HEK293 (cell line): ENCODE results near the gene CINP.
A peak's percentile ranks its signal among the peaks of the same experiment; 100 is the strongest.

Source experiments
- CTCF ChIA-PET: fragments of 350-600 bp; formaldehyde crosslinking; extraction: SDS; loops from one replicate; lab custom pipeline; 2021; ENCODE audit warnings: antibody characterized with exemption; lab: Yijun Ruan, JAX
- POLR2A ChIA-PET: fragments of 300-600 bp; formaldehyde crosslinking; extraction: SDS; loops from one replicate; lab custom pipeline; 2020; ENCODE audit warnings: antibody characterized with exemption, inconsistent platforms; lab: Yijun Ruan, JAX
- H3K27ac ChIP-seq: fragments of 200-500 bp; sonication (Bioruptor generic); 2 replicates; pipeline ENCODE4 v1.5.1; 2014; ENCODE audit warnings: low read depth, low read length, control low read depth, inconsistent platforms; ENCODE audit errors: extremely low read depth
- H3K36me3 ChIP-seq, 2 experiments: fragments of 200-500 bp in 1 of 2; sonication (Bioruptor generic) in 1 of 2; 1 replicate in 1 of 2; 2 replicates in 1 of 2; pipeline ENCODE4 v1.5.1; 2014 to 2017; ENCODE audit warnings: inconsistent platforms in 2 of 2, low read length in 2 of 2; ENCODE audit not compliant: control insufficient read depth in 2 of 2, insufficient read depth in 1 of 2
- H3K4me1 ChIP-seq: fragments of 200-500 bp; sonication (Bioruptor generic); 2 replicates; pipeline ENCODE4 v1.5.1; 2014; ENCODE audit warnings: mild to moderate bottlenecking, low read length, inconsistent platforms; ENCODE audit not compliant: control insufficient read depth, insufficient read depth
- H3K4me3 ChIP-seq: 2 replicates; pipeline ENCODE4 v1.5.1; 2011; ENCODE audit warnings: low read depth, mild to moderate bottlenecking, control low read depth, low read length, moderate library complexity
- H3K9me3 ChIP-seq: fragments of 200-500 bp; sonication (Bioruptor generic); 2 replicates; pipeline ENCODE4 v1.5.1; 2014; ENCODE audit warnings: low read depth, low read length, inconsistent platforms; ENCODE audit not compliant: control insufficient read depth, insufficient read depth
- HOXC10 ChIP-seq: sonication (generic); formaldehyde crosslinking; IDR thresholded peaks from 2 replicates; pipeline ENCODE4 v1.8.1; 2023; ENCODE audit warnings: mild to moderate bottlenecking, missing genetic modification reagents
- IKZF3 ChIP-seq: fragments of 450-650 bp; IDR thresholded peaks from 2 replicates; pipeline ENCODE4 v1.5.0; 2018; ENCODE audit warnings: missing biosample characterization, mild to moderate bottlenecking, missing genetic modification characterization, moderate library complexity
- KLF1 ChIP-seq: fragments of 450-650 bp; formaldehyde crosslinking; IDR thresholded peaks from 2 replicates; pipeline ENCODE4 v1.5.1; 2016; ENCODE audit warnings: missing biosample characterization, missing genetic modification characterization
- KLF9 ChIP-seq: fragments of 450-650 bp; formaldehyde crosslinking; IDR thresholded peaks from 2 replicates; pipeline ENCODE4 v1.5.1; 2016; ENCODE audit warnings: missing biosample characterization, missing genetic modification characterization, low read depth
- OSR2 ChIP-seq: fragments of 450-650 bp; formaldehyde crosslinking; IDR thresholded peaks from 2 replicates; pipeline ENCODE4 v1.5.1; 2016; ENCODE audit warnings: missing biosample characterization, missing genetic modification characterization
- ZFP41 ChIP-seq: fragments of 450-650 bp; formaldehyde crosslinking; IDR thresholded peaks from 2 replicates; pipeline ENCODE4 v1.5.1; 2016; ENCODE audit warnings: missing biosample characterization, missing genetic modification characterization, borderline replicate concordance
- ZNF132 ChIP-seq: fragments of 450-650 bp; formaldehyde crosslinking; IDR thresholded peaks from 2 replicates; pipeline ENCODE4 v1.5.1; 2017; ENCODE audit warnings: missing biosample characterization, missing genetic modification characterization, borderline replicate concordance
- ZNF133 ChIP-seq: fragments of 450-650 bp; formaldehyde crosslinking; IDR thresholded peaks from 2 replicates; pipeline ENCODE4 v1.5.1; 2016; ENCODE audit warnings: missing biosample characterization, missing genetic modification characterization
- ZNF138 ChIP-seq: fragments of 450-650 bp; formaldehyde crosslinking; IDR thresholded peaks from 2 replicates; pipeline ENCODE4 v1.5.1; 2016; ENCODE audit warnings: missing biosample characterization, missing genetic modification characterization, borderline replicate concordance
- ZNF157 ChIP-seq: fragments of 450-650 bp; formaldehyde crosslinking; IDR thresholded peaks from 2 replicates; pipeline ENCODE4 v1.5.1; 2016; ENCODE audit warnings: missing biosample characterization, missing genetic modification characterization
- ZNF169 ChIP-seq: fragments of 450-650 bp; formaldehyde crosslinking; IDR thresholded peaks from 2 replicates; pipeline ENCODE4 v1.5.1; 2016; ENCODE audit warnings: missing biosample characterization, missing genetic modification characterization
- ZNF174 ChIP-seq: fragments of 450-650 bp; formaldehyde crosslinking; IDR thresholded peaks from 2 replicates; pipeline ENCODE4 v1.5.0; 2017; ENCODE audit warnings: missing biosample characterization, mild to moderate bottlenecking, missing genetic modification characterization
- ZNF184 ChIP-seq: fragments of 450-650 bp; IDR thresholded peaks from 2 replicates; pipeline ENCODE4 v1.5.1; 2018; ENCODE audit warnings: missing biosample characterization, mild to moderate bottlenecking, missing genetic modification characterization
- ZNF24 ChIP-seq: fragments of 450-650 bp; formaldehyde crosslinking; IDR thresholded peaks from 2 replicates; pipeline ENCODE4 v1.5.1; 2016; ENCODE audit warnings: missing biosample characterization, missing genetic modification characterization
- ZNF335 ChIP-seq: fragments of 450-650 bp; formaldehyde crosslinking; conservative IDR thresholded peaks from 2 replicates; pipeline ENCODE4 v1.5.1; 2016; ENCODE audit warnings: missing biosample characterization, missing genetic modification characterization
- ZNF433 ChIP-seq: fragments of 450-650 bp; formaldehyde crosslinking; IDR thresholded peaks from 2 replicates; pipeline ENCODE4 v1.5.1; 2016; ENCODE audit warnings: missing biosample characterization, missing genetic modification characterization, low read depth
- ZNF510 ChIP-seq: fragments of 450-650 bp; formaldehyde crosslinking; IDR thresholded peaks from 2 replicates; pipeline ENCODE4 v1.5.1; 2018; ENCODE audit warnings: mild to moderate bottlenecking, missing genetic modification characterization, missing biosample characterization; ENCODE audit not compliant: insufficient replicate concordance
- ZNF529 ChIP-seq: fragments of 450-650 bp; formaldehyde crosslinking; IDR thresholded peaks from 2 replicates; pipeline ENCODE4 v1.5.1; 2017; ENCODE audit warnings: missing genetic modification characterization, missing biosample characterization; ENCODE audit not compliant: insufficient replicate concordance
- ZNF548 ChIP-seq: fragments of 450-650 bp; formaldehyde crosslinking; IDR thresholded peaks from 2 replicates; pipeline ENCODE4 v1.5.1; 2016; ENCODE audit warnings: missing biosample characterization, missing genetic modification characterization
- ZNF549 ChIP-seq: fragments of 450-650 bp; IDR thresholded peaks from 2 replicates; pipeline ENCODE4 v1.5.1; 2018; ENCODE audit warnings: missing biosample characterization, missing genetic modification characterization, mild to moderate bottlenecking, inconsistent platforms, moderate library complexity
- ZNF629 ChIP-seq: fragments of 450-650 bp; formaldehyde crosslinking; IDR thresholded peaks from 2 replicates; pipeline ENCODE4 v1.5.1; 2017; ENCODE audit warnings: missing biosample characterization, missing genetic modification characterization
- ZNF777 ChIP-seq: fragments of 450-650 bp; formaldehyde crosslinking; IDR thresholded peaks from 2 replicates; pipeline ENCODE4 v1.5.1; 2017; ENCODE audit warnings: missing biosample characterization, missing genetic modification characterization, borderline replicate concordance
- TF ChIP-seq, protein P1 (sequence below): fragments of 450-650 bp; formaldehyde crosslinking; IDR thresholded peaks from 2 replicates; pipeline ENCODE4 v1.5.1; 2016; ENCODE audit warnings: missing biosample characterization, missing genetic modification characterization
- TF ChIP-seq, protein P2 (sequence below): fragments of 450-650 bp; formaldehyde crosslinking; IDR thresholded peaks from 2 replicates; pipeline ENCODE4 v1.5.1; 2016; ENCODE audit warnings: missing biosample characterization, missing genetic modification characterization, borderline replicate concordance
- TF ChIP-seq, protein P3 (sequence below): fragments of 450-650 bp; formaldehyde crosslinking; optimal IDR thresholded peaks from 2 replicates; pipeline ENCODE3; 2016; ENCODE audit warnings: missing biosample characterization, mild to moderate bottlenecking, missing genetic modification characterization
- TF ChIP-seq, protein P4 (sequence below): fragments of 450-650 bp; formaldehyde crosslinking; IDR thresholded peaks from 2 replicates; pipeline ENCODE4 v1.5.1; 2016; ENCODE audit warnings: missing biosample characterization, missing genetic modification characterization
- TF ChIP-seq, protein P5 (sequence below): fragments of 450-650 bp; formaldehyde crosslinking; IDR thresholded peaks from 2 replicates; pipeline ENCODE4 v1.5.1; 2017; ENCODE audit warnings: missing biosample characterization, missing genetic modification characterization

Gene CINP

DNA sequence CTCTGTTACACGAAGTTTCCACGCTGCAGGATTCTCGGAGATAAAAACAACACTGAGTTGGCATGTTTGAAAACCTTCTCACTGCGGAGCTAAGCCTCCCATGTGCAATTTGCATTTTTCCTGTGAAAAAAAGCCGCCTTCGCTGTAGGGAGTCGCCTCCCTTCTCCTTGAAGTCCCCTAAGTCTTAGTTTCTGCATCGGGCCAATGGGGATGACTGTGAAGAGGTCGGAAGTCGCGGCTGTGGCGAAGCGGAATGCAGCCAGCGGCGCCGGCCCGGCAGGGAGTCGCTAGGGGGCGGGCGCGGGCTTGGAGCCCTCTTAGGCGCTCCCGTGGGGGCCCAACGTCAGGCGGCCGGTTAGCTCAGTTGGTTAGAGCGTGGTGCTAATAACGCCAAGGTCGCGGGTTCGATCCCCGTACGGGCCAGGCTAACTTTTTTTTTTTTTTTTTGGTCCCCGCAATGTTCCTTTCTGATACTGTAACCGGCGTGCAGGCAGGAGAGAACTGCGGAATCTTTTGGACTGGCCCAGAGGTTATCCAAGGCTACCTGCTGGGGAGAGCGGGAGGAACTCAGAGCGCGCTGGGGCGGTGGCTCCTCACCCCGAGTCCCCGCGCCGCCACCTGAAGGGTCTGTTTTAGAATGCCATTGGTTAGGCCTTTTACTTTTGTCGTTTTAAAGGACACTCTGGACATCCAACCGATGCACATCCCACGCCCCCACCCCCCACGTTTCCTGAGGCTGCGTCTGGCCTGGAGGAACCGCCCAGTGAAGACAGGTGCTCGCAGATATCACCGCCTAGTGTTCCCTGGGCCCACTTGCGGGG is 45.7 kb downstream of the CINP start (continued):
- TF ChIP-seq ZNF132 (tag by site-specific recombination) (no peak), ZNF169 (no peak; the same call in 1 of the 2 replicates), ZNF174 (no peak), ZNF549 (tag by site-specific recombination) (no peak), OSR2 (tag by site-specific recombination) (0 out of 2 replicates have a peak, but pooled peaks have one; percentile 14), ZNF24 (tag by site-specific recombination) (peak; percentile 91), ZFP41 (tag by site-specific recombination) (no peak), IKZF3 (peak; percentile 83), HOXC10 (CRISPR knock-in tag) (no peak), ZNF335 (tag by site-specific recombination) (peak; percentile 84; the same call in 1 of the 2 replicates), ZNF529 (tag by site-specific recombination) (no peak), ZNF510 (tag by site-specific recombination) (no peak), ZNF184 (peak; percentile 83; the same call in 1 of the 2 replicates), ZNF133 (tag by site-specific recombination) (no peak), ZNF629 (tag by site-specific recombination) (peak; percentile 91), ZNF138 (no peak)
- TF ChIP-seq, protein P1, sequence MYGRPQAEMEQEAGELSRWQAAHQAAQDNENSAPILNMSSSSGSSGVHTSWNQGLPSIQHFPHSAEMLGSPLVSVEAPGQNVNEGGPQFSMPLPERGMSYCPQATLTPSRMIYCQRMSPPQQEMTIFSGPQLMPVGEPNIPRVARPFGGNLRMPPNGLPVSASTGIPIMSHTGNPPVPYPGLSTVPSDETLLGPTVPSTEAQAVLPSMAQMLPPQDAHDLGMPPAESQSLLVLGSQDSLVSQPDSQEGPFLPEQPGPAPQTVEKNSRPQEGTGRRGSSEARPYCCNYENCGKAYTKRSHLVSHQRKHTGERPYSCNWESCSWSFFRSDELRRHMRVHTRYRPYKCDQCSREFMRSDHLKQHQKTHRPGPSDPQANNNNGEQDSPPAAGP: peak; percentile 96
- TF ChIP-seq, protein P2, sequence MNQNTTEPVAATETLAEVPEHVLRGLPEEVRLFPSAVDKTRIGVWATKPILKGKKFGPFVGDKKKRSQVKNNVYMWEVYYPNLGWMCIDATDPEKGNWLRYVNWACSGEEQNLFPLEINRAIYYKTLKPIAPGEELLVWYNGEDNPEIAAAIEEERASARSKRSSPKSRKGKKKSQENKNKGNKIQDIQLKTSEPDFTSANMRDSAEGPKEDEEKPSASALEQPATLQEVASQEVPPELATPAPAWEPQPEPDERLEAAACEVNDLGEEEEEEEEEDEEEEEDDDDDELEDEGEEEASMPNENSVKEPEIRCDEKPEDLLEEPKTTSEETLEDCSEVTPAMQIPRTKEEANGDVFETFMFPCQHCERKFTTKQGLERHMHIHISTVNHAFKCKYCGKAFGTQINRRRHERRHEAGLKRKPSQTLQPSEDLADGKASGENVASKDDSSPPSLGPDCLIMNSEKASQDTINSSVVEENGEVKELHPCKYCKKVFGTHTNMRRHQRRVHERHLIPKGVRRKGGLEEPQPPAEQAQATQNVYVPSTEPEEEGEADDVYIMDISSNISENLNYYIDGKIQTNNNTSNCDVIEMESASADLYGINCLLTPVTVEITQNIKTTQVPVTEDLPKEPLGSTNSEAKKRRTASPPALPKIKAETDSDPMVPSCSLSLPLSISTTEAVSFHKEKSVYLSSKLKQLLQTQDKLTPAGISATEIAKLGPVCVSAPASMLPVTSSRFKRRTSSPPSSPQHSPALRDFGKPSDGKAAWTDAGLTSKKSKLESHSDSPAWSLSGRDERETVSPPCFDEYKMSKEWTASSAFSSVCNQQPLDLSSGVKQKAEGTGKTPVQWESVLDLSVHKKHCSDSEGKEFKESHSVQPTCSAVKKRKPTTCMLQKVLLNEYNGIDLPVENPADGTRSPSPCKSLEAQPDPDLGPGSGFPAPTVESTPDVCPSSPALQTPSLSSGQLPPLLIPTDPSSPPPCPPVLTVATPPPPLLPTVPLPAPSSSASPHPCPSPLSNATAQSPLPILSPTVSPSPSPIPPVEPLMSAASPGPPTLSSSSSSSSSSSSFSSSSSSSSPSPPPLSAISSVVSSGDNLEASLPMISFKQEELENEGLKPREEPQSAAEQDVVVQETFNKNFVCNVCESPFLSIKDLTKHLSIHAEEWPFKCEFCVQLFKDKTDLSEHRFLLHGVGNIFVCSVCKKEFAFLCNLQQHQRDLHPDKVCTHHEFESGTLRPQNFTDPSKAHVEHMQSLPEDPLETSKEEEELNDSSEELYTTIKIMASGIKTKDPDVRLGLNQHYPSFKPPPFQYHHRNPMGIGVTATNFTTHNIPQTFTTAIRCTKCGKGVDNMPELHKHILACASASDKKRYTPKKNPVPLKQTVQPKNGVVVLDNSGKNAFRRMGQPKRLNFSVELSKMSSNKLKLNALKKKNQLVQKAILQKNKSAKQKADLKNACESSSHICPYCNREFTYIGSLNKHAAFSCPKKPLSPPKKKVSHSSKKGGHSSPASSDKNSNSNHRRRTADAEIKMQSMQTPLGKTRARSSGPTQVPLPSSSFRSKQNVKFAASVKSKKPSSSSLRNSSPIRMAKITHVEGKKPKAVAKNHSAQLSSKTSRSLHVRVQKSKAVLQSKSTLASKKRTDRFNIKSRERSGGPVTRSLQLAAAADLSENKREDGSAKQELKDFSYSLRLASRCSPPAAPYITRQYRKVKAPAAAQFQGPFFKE (tag by site-specific recombination): no peak

DNA sequence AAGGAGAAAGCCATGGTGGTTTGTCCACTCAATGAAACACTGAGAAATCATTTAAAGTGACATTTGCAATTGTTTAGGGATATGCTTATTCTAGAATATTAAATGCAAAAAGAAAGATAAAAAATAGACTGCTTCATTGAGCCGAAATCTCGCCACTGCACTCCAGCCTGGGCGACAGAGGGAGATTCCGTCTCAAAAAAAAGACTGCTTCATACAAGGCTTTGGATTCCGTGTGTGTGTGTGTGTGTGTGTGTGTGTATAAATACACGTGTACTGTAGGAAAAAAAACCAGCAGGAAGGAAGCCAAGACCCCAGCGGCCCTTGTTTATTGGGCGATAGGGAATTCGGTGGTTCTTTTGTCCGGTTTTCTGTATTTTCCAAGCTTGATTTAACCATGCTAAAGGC is 46.4 kb downstream of the CINP start:
- Histone ChIP-seq H3K27ac (peak overlapping the region; percentile 59; the same call in 1 of the 2 replicates), H3K36me3 (peaks cover 0 to 3% of the 10 kb centered on the region in 2 experiments; a peak in 1 of 3 replicates), H3K9me3 (no peaks in the 10 kb centered on the region), H3K4me1 (peaks cover 13% of the 10 kb centered on the region), H3K4me3 (peak overlapping the region; percentile 41)
- ChIA-PET CTCF (interaction anchor here (0.6 to 0.7 kb wide), 6 partner anchors 23 to 585 kb away, joined by 3 to 7 read pairs (median 4); no protein-coding TSS in a partner anchor), POLR2A (interaction anchor here (0.7 to 1.3 kb wide), 4 partner anchors 12 to 350 kb away, joined by 3 to 7 read pairs (median 4); partner anchors contain the start of gene MOK)
- TF ChIP-seq KLF9 (tag by site-specific recombination) (no peak), ZNF548 (tag by site-specific recombination) (no peak), ZNF433 (tag by site-specific recombination) (no peak), KLF1 (no peak), ZNF157 (tag by site-specific recombination) (no peak), ZNF777 (tag by site-specific recombination) (peak; percentile 50; the same call in 1 of the 2 replicates)
- TF ChIP-seq, protein P3, sequence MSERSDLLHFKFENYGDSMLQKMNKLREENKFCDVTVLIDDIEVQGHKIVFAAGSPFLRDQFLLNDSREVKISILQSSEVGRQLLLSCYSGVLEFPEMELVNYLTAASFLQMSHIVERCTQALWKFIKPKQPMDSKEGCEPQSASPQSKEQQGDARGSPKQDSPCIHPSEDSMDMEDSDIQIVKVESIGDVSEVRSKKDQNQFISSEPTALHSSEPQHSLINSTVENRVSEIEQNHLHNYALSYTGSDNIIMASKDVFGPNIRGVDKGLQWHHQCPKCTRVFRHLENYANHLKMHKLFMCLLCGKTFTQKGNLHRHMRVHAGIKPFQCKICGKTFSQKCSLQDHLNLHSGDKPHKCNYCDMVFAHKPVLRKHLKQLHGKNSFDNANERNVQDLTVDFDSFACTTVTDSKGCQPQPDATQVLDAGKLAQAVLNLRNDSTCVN (tag by site-specific recombination): no peak
- TF ChIP-seq, protein P4, sequence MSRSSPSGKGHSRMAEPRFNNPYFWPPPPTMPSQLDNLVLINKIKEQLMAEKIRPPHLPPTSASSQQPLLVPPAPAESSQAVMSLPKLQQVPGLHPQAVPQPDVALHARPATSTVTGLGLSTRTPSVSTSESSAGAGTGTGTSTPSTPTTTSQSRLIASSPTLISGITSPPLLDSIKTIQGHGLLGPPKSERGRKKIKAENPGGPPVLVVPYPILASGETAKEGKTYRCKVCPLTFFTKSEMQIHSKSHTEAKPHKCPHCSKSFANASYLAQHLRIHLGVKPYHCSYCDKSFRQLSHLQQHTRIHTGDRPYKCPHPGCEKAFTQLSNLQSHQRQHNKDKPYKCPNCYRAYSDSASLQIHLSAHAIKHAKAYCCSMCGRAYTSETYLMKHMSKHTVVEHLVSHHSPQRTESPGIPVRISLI (tag by site-specific recombination): peak; percentile 70
- TF ChIP-seq, protein P5, sequence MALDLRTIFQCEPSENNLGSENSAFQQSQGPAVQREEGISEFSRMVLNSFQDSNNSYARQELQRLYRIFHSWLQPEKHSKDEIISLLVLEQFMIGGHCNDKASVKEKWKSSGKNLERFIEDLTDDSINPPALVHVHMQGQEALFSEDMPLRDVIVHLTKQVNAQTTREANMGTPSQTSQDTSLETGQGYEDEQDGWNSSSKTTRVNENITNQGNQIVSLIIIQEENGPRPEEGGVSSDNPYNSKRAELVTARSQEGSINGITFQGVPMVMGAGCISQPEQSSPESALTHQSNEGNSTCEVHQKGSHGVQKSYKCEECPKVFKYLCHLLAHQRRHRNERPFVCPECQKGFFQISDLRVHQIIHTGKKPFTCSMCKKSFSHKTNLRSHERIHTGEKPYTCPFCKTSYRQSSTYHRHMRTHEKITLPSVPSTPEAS: peak; percentile 74
